Measurements from ENCODE around the gene MLYCD.

MLYCD gene

GRCh38 chr16:83974475-83974874 lies 75.6 kb downstream of the MLYCD start:
- in situ Hi-C loops (cut with MboI; ENCODE audit: low pct_unique_long_range_greater_than_20kb, low sequenced_read_pairs): loop anchor here (10.0 to 25.0 kb wide), 2 partner anchors 90 to 513 kb away; no protein-coding TSS in a partner anchor
- DNase-seq: no peak

DNA sequence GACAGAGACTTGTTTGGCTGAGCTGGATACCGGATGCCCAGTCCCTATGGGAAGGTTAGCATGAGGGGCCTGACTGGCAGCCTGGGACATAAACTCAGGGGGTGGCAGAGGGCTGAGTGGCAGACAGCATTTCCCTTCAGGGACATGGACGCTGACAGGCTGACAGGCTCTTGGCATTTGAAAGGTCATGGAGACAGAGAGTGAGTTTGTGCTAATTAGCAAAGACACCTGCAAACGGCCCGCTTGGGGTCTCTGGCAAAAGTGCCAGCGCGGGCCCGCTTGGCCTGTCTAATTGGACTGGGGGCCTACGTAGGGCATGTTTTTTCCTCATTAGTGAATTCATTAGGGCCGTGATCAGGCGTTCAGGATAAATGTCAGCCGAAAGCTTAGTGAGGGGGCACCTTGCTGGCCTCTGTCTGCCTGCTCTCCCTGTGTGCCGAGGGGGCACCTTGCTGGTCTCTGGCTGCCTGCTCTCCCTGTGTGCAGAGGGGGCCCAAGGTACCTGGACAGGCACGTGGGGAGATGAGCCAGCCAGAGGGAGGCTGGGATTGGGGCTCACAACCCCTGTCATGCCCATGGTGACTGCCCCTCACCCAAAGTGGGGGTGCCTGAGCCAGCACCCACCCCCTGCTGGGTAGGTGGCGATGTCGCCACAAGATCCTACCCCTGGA lies 76.8 kb downstream of the MLYCD start:
- DNase-seq: no peak
- in situ Hi-C loops (cut with MboI; ENCODE audit: low pct_unique_long_range_greater_than_20kb, low sequenced_read_pairs): loop anchor here (10.0 kb wide), 1 partner anchor 89 kb away; no protein-coding TSS in a partner anchor

Data from KBM-7 (cell line).